AG04449 (cell line): ENCODE results near the gene TBC1D10A.

ENCODE experiments used
- CTCF ChIA-PET: fragments of 350-600 bp; formaldehyde crosslinking; extraction: SDS; loops from one replicate; lab custom pipeline; 2021; ENCODE audit warnings: antibody characterized with exemption; lab: Yijun Ruan, JAX
- POLR2A ChIA-PET: fragments of 400-600, 350-600 bp; formaldehyde crosslinking; extraction: SDS; loops from one replicate; lab custom pipeline; 2020; ENCODE audit warnings: antibody characterized with exemption, inconsistent platforms; lab: Yijun Ruan, JAX
- DNase-seq: peaks from one replicate; pipeline ENCODE4 v3.0.0-alpha.2; 2010; ENCODE audit warnings: low read depth, low spot score
- H3K4me3 ChIP-seq: 2 replicates; pipeline ENCODE4 v1.5.1; 2011; ENCODE audit warnings: low read depth, mild to moderate bottlenecking, control low read depth, low read length
- TF ChIP-seq, protein P1 (sequence below): IDR thresholded peaks from one replicate; pipeline ENCODE4 v1.5.1; 2011; ENCODE audit warnings: mild to moderate bottlenecking, moderate library complexity, low read length, control low read depth, inconsistent platforms; ENCODE audit not compliant: insufficient read depth; ENCODE audit errors: missing control alignments

The TBC1D10A gene

DNA sequence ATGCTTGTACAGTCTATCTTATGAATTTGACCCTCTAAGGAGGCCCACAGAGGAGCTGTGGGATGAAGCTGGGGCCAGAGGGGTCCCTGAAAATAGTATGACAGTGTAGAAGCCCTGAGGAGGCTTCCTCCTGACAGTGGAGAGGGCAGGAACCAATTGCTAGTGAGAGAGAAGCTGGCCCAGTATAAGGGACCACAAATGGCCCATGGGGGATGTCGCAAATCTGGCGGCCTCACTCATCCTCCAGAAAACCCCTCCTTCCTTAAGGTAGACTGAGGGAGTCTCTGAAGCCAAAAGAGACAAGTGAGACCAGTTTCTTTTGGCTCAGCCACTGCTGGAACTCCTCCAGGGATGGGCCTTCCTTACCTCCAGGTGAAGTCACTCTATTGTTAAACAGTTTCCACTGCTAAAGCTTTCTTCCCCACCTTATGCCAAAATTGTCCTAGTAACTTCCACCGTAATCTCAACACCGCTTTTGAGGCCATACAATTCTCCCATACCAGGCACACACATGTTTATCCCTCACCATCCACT is 19.6 kb downstream of the TBC1D10A start:
- CTCF ChIA-PET = interaction anchor here (0.8 to 1.6 kb wide), 2 partner anchors 19 to 85 kb away, joined by 3 to 7 read pairs; no protein-coding TSS in a partner anchor
- H3K4me3 ChIP-seq = no peak overlapping the region
- POLR2A ChIA-PET = no interaction called here
- no peak for DNase-seq
- TF ChIP-seq, protein P1, sequence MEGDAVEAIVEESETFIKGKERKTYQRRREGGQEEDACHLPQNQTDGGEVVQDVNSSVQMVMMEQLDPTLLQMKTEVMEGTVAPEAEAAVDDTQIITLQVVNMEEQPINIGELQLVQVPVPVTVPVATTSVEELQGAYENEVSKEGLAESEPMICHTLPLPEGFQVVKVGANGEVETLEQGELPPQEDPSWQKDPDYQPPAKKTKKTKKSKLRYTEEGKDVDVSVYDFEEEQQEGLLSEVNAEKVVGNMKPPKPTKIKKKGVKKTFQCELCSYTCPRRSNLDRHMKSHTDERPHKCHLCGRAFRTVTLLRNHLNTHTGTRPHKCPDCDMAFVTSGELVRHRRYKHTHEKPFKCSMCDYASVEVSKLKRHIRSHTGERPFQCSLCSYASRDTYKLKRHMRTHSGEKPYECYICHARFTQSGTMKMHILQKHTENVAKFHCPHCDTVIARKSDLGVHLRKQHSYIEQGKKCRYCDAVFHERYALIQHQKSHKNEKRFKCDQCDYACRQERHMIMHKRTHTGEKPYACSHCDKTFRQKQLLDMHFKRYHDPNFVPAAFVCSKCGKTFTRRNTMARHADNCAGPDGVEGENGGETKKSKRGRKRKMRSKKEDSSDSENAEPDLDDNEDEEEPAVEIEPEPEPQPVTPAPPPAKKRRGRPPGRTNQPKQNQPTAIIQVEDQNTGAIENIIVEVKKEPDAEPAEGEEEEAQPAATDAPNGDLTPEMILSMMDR = no peak

DNA sequence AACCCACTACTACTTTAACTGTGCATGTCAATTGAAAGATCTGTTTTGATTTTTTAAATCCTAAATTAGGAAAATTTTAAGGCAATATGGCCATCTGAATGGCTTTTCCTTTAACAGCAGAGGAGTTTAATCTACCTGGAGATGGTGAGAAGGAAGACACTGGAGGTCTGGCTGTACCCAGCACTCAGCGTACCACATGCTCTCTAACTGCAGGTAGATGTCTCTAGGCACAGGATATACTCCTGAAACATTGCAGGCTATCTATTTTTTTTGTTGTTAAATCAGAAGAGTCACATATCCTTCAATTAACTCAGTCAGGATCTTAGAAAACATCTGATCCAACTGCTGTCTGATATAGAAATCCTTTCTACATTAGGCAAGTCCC is 20.1 kb downstream of the TBC1D10A start:
- ChIA-PET CTCF (interaction anchor here (1.6 kb wide), 1 partner anchor 19 kb away, joined by 7 read pairs; no protein-coding TSS in a partner anchor), POLR2A (no interaction called here)
- TF ChIP-seq, protein P1 = no peak
- DNase-seq = no peak
- H3K4me3 ChIP-seq = no peak overlapping the region

DNA sequence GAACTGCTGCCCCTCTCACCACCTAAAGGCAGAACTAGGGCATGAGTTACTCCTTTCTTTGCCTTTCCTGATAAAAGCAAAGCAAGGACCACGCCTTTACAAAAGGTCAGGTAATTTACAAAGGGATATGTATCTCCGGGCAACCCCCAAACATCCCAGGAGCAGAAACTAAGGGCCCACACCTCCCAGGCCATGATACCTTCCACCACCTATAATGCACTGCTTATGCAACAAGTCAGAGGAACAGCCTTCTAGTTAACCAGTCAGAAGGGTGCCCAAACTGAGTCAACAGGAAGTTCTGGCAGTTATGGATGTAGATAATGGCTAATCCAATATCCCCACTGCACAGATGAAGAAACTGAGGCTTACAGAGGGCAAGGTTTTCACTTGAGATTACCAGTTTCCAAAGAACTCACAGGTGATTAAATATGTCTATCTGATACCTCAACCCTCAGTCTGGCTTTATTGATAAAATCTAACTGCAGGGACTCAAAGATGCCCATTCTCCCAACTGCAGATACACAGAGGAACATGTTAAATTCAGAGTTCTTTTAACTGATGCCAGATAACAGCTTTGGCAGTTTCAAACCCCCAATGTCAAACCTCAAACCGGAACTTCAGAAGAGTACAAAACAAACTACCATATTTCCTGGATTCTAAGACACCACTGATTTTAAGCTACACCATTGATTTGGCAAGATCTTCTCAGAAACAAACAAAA is 20.7 kb downstream of the TBC1D10A start:
- H3K4me3 ChIP-seq = no peak overlapping the region
- no peak for DNase-seq
- POLR2A ChIA-PET = no interaction called here
- TF ChIP-seq, protein P1 = no peak
- CTCF ChIA-PET = interaction anchor here (1.6 kb wide), 1 partner anchor 18 kb away, joined by 7 read pairs; no protein-coding TSS in a partner anchor

DNA sequence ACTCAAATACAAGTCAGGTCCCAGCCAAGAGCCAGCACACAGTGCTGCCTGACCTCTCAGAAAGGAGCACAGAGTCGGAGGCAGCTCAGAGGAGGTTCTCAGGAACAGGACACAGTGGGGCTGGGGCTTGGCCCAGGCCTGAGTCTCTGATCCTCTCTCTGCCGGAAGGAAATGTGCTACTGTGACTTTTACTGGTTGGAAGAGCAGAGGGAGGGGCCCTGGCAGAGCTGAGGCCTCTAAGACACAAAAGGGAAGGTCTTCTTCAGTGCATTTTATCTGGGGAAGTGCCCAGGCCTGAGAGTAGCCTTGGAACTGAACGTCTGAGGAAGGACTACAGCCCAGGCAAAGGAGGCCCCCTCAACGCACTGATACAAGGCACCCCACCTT is 21.2 kb downstream of the TBC1D10A start:
- DNase-seq = no peak
- no peak overlapping the region for H3K4me3 ChIP-seq
- ChIA-PET POLR2A (no interaction called here), CTCF (interaction anchor here (9.9 kb wide), 1 partner anchor 16 kb away, joined by 79 read pairs; the partner anchor contains the start of gene CASTOR1)
- TF ChIP-seq, protein P1 = no peak

DNA sequence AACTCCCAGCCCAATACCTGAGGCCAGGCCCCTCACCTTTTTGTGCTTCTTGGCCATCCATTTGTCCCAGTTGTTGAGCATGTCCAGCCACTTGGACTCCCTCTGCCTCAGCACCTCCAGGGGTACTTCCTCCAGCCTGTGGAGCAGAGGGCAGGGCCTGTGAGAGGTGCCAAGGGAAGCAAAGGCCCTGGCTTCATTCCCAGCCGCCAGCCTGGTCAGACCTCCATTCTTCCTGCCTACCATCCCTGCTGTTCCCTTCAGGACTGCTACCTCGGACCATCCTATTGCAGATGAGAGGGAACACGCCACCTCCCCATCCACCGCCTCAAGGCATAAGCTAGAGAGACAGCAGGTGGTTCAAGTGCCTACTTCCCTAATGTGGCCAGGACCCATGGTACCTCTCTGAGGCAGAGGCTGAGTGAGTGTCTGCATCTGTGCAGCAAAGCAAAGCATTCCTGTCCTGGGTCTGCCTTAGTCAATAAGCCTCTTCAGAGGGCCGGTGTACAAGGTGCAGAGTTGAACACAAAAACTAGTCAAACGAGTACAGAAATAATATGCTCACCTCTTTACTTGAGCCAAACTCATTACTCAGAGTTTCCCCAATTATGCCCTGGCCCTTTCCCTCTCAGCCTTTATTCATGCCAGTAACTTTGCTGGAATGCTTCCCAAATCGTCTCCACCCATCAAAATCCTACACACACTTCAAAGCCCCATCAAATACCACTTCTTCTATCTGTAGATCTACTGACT is 22.1 kb downstream of the TBC1D10A start:
- TF ChIP-seq, protein P1 = no peak
- POLR2A ChIA-PET = no interaction called here
- no peak for DNase-seq
- CTCF ChIA-PET = interaction anchor here (1.3 to 9.9 kb wide), 2 partner anchors 9 to 15 kb away, joined by 3 to 79 read pairs; partner anchors contain the start of gene CASTOR1
- no peak overlapping the region for H3K4me3 ChIP-seq

DNA sequence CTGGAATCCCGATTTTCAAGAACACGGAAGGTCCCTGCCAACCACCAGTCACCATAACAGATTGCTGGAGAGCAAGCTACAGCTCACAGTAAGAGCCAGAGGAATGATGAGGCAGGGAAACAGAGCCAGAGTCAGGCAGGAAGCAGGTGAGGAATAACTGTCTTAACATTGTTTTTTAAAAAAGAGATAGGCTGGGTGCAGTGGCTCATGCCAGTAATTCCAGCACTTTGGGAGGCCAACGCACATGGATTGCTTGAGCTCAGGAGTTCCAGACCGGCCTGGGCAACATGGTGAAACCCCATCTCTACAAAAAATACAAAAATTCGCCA is 24.0 kb downstream of the TBC1D10A start:
- CTCF ChIA-PET = interaction anchor here (9.9 kb wide), 1 partner anchor 13 kb away, joined by 79 read pairs; the partner anchor contains the start of gene CASTOR1
- no peak overlapping the region for H3K4me3 ChIP-seq
- POLR2A ChIA-PET = interaction anchor here (1.3 kb wide), 1 partner anchor 9 kb away, joined by 4 read pairs; no protein-coding TSS in a partner anchor

More for the DNA sequence above, 24.0 kb downstream of the TBC1D10A start:
- no peak for DNase-seq
- TF ChIP-seq, protein P1 = no peak
